Measurements from ENCODE around the gene TUT4. TPM values are rescaled to one million over a fixed set of nuclear protein-coding genes. Genes with fewer than 3 reads are reported as not detected.

The TUT4 gene
- total and polyA plus RNA-seq, 4 donors: 16.4 to 142 (median 28.5) TPM

GRCh38 chr1:52506349-52506748 lies 46.5 kb downstream of the TUT4 start:
- Histone ChIP-seq H3K4me3 (no peak overlapping the region), H3K36me3 (ENCODE audit: control insufficient read depth in 4 of 4, insufficient read depth in 4 of 4, low read length in 4 of 4) (peaks cover 0 to 24% (median 4%) of the 10 kb centered on the region in 4 donors), H3K27ac (ENCODE audit: low read depth in 1 of 2, low read length in 1 of 2) (no peak overlapping the region), H3K4me1 (ENCODE audit: control insufficient read depth in 5 of 5, insufficient read depth in 5 of 5, low read length in 5 of 5) (no peaks in the 10 kb centered on the region), H3K27me3 (ENCODE audit: control insufficient read depth in 3 of 3, insufficient read depth in 3 of 3, low read length in 2 of 3) (no peaks in the 10 kb centered on the region), H3K9me3 (ENCODE audit: control insufficient read depth in 4 of 4, insufficient read depth in 3 of 4, low read length in 3 of 4) (no peaks in the 10 kb centered on the region), H3K9ac (ENCODE audit: insufficient read depth in 1 of 2, low read length in 2 of 2) (no peak overlapping the region)
- ATAC-seq (ENCODE audit: insufficient read depth, low FRiP score): no peak
- TF ChIP-seq CTCF (IDR thresholded peaks at IDR 0.05; ENCODE audit: control extremely low read depth, extremely low read depth): no peak
- no peak for DNase-seq
- WGBS, 2 donors: 95 to 96% methylated on average over 3 of the region's 3 CpGs

- Histone ChIP-seq H3K4me3 (no peak overlapping the region), H3K27me3 (ENCODE audit: control insufficient read depth in 3 of 3, insufficient read depth in 3 of 3, low read length in 2 of 3) (no peaks in the 10 kb centered on the region), H3K9ac (ENCODE audit: insufficient read depth in 1 of 2, low read length in 2 of 2) (no peak overlapping the region), H3K4me1 (ENCODE audit: control insufficient read depth in 5 of 5, insufficient read depth in 5 of 5, low read length in 5 of 5) (no peaks in the 10 kb centered on the region), H3K27ac (ENCODE audit: low read depth in 1 of 2, low read length in 1 of 2) (no peak overlapping the region), H3K9me3 (ENCODE audit: control insufficient read depth in 4 of 4, insufficient read depth in 3 of 4, low read length in 3 of 4) (no peaks in the 10 kb centered on the region), H3K36me3 (ENCODE audit: control insufficient read depth in 4 of 4, insufficient read depth in 4 of 4, low read length in 4 of 4) (peaks cover 0 to 24% (median 2%) of the 10 kb centered on the region in 4 donors)
- WGBS, 2 donors: 96 to 100% methylated on average over 1 of the region's 1 CpG
- no peak for TF ChIP-seq CTCF (IDR thresholded peaks at IDR 0.05; ENCODE audit: control extremely low read depth, extremely low read depth)
- ATAC-seq (ENCODE audit: insufficient read depth, low FRiP score): no peak
- no peak for DNase-seq
Measured at GRCh38 chr1:52504720-52505119, 48.2 kb downstream of the TUT4 start.

- no peak for ATAC-seq (ENCODE audit: insufficient read depth, low FRiP score)
- no peak overlapping the region for H3K27ac ChIP-seq (ENCODE audit: low read depth in 1 of 2, low read length in 1 of 2)
- no peaks in the 10 kb centered on the region for H3K27me3 ChIP-seq (ENCODE audit: control insufficient read depth in 3 of 3, insufficient read depth in 3 of 3, low read length in 2 of 3)
- H3K36me3 ChIP-seq (ENCODE audit: control insufficient read depth in 4 of 4, insufficient read depth in 4 of 4, low read length in 4 of 4): peaks cover 0 to 18% (median 2%) of the 10 kb centered on the region in 4 donors
- no peak overlapping the region for H3K4me3 ChIP-seq
- H3K4me1 ChIP-seq (ENCODE audit: control insufficient read depth in 5 of 5, insufficient read depth in 5 of 5, low read length in 5 of 5): no peaks in the 10 kb centered on the region
- H3K9ac ChIP-seq (ENCODE audit: insufficient read depth in 1 of 2, low read length in 2 of 2): no peak overlapping the region
- H3K9me3 ChIP-seq (ENCODE audit: control insufficient read depth in 4 of 4, insufficient read depth in 3 of 4, low read length in 3 of 4): no peaks in the 10 kb centered on the region
- no peak for DNase-seq
- no peak for TF ChIP-seq CTCF (IDR thresholded peaks at IDR 0.05; ENCODE audit: control extremely low read depth, extremely low read depth)
Measured at GRCh38 chr1:52503706-52504105, 49.2 kb downstream of the TUT4 start.

GRCh38 chr1:52502789-52503188 lies 50.1 kb downstream of the TUT4 start:
- no peaks in the 10 kb centered on the region for H3K27me3 ChIP-seq (ENCODE audit: control insufficient read depth in 3 of 3, insufficient read depth in 3 of 3, low read length in 2 of 3)

More at GRCh38 chr1:52502789-52503188, 50.1 kb downstream of the TUT4 start:
- peak in 1 of 3 donors; percentile 9 for DNase-seq
- 88 to 92% methylated on average over 5 of the region's 5 CpGs for WGBS, 2 donors
- Histone ChIP-seq H3K9ac (ENCODE audit: insufficient read depth in 1 of 2, low read length in 2 of 2) (no peak overlapping the region), H3K4me1 (ENCODE audit: control insufficient read depth in 5 of 5, insufficient read depth in 5 of 5, low read length in 5 of 5) (no peaks in the 10 kb centered on the region), H3K36me3 (ENCODE audit: control insufficient read depth in 4 of 4, insufficient read depth in 4 of 4, low read length in 4 of 4) (peaks cover 0 to 18% (median 2%) of the 10 kb centered on the region in 4 donors), H3K9me3 (ENCODE audit: control insufficient read depth in 4 of 4, insufficient read depth in 3 of 4, low read length in 3 of 4) (no peaks in the 10 kb centered on the region), H3K4me3 (no peak overlapping the region), H3K27ac (ENCODE audit: low read depth in 1 of 2, low read length in 1 of 2) (no peak overlapping the region)
- no peak for TF ChIP-seq CTCF (IDR thresholded peaks at IDR 0.05; ENCODE audit: control extremely low read depth, extremely low read depth)
- ATAC-seq (ENCODE audit: insufficient read depth, low FRiP score): no peak

Data from lung (tissue), 12 donors.